Ovary (tissue), 9 donors: Measurements from ENCODE around the gene CHERP. TPM values are rescaled to one million over a fixed set of nuclear protein-coding genes. Genes with fewer than 3 reads are reported as not detected.
"Not testable (repeated sequence)": the region's sequence is repeated elsewhere in the genome, so short reads cannot be mapped to it uniquely, and the experiment has no call there.

Experiments used
- DNase-seq, 5 donors: peaks; one replicate each; pipeline ENCODE4 v3.0.0-alpha.2; 2019 to 2020
- H3K27ac ChIP-seq, 2 donors: fragments of 200-600 bp; one replicate each; pipeline versions ENCODE4 v1.5.1 to v1.8.0; 2019 to 2022
- H3K27me3 ChIP-seq: fragments of 200-600 bp; one replicate; pipeline ENCODE4 v1.8.0; 2022
- H3K36me3 ChIP-seq: fragments of 200-600 bp; sonication (generic); one replicate; pipeline ENCODE4 v1.5.1; 2019
- H3K4me1 ChIP-seq: one replicate; pipeline ENCODE4 v1.8.1; 2013; ENCODE audit warnings: mild to moderate bottlenecking, moderate library complexity; ENCODE audit not compliant: insufficient read depth
- H3K4me3 ChIP-seq: fragments of 200-600 bp; sonication (generic); one replicate; pipeline ENCODE4 v1.5.1; 2017
- H3K9me3 ChIP-seq, 2 donors: fragments of 200-600 bp in 1 of 2; sonication (generic) in 1 of 2; one replicate each; pipeline versions ENCODE4 v1.5.1 to v1.8.1; 2013 to 2019; ENCODE audit warnings: mild to moderate bottlenecking in 1 of 2, moderate library complexity in 1 of 2
- CTCF ChIP-seq, 3 donors: fragments of 450-650 bp in 2 of 3; fragments of 200-600 bp in 1 of 3; IDR thresholded peaks; one replicate each; pipeline versions ENCODE4 v1.5.1 to v1.8.0; 2016 to 2022; ENCODE audit warnings: antibody characterized with exemption in 3 of 3, mild to moderate bottlenecking in 1 of 3
- EP300 ChIP-seq: sonication (generic); formaldehyde crosslinking; IDR thresholded peaks from one replicate; pipeline ENCODE4 v1.6.1; 2017; ENCODE audit warnings: antibody characterized with exemption
- POLR2A ChIP-seq: fragments of 450-650 bp; IDR thresholded peaks from one replicate; pipeline ENCODE4 v1.6.1; 2017; ENCODE audit warnings: antibody characterized with exemption, mild to moderate bottlenecking, moderate library complexity
- WGBS, 3 donors: extraction: QIAGEN DNeasy Blood & Tissue Kit in 1 of 3; methylation state at CpG; one replicate each; pipeline versions ENCODE4 v1.1.5 to v1.1.7; 2013 to 2017; 5-methylcytosine and 5-hydroxymethylcytosine counted together
- intact Hi-C, 4 donors: fragments of 100-400 bp; cut with DNase I; formaldehyde crosslinking; loops; one replicate each; pipeline versions ENCODE4 v1.11.0 to v1.15.1; 2022 to 2023
- polyA plus RNA-seq, 2 donors: library from polyadenylated mRNA; stranded (reverse); fragments of 200-250 nt in 1 of 2; fragments of 350-450 nt in 1 of 2; fragmentation: Illumina TruSeq in 1 of 2; extraction: RNeasy Lipid Tissue Mini Kit (QIAGEN cat#74804) in 1 of 2; gene quantifications; one replicate each; pipeline ENCODE4 v1.2.3, GENCODE V29; 2013 to 2014
- total RNA-seq, 7 donors: library from RNA; depleted of rRNA in 2 of 7; stranded (reverse); fragments of >200 nt in 2 of 7; fragmentation: NEBNext Ultra II Directional in 3 of 7; extraction: Animal tissue kit (Norgen Biotek cat#: 25700) in 3 of 7; gene quantifications; one replicate each; pipeline versions ENCODE4 v1.1.0 to v1.2.4, GENCODE V29; 2016 to 2023
- donor health status: DM: no; HTN: no; CAD: no; lungs with moderate emphysema.
- donor health status: DM: no; HTN: no; CAD: no.
- donor health status: Bipolar disorder and iron deficiency.
- donor health status: DM: yes; HTN: yes; CAD: no.
- donor health status: DM: no; HTN: no; CAD: no.
- donor health status: DM: yes; HTN: yes; CAD: no.

The CHERP gene
- total and polyA plus RNA-seq, 9 donors, result 5.9 to 52.6 (median 39.7) TPM

GRCh38 chr19:16497042-16497441, 45.2 kb downstream of the CHERP start:
- DNase-seq, result peak in 1 of 5 donors; percentile 32
- 32 to 65% (median 46%) methylated on average over 12 of the region's 12 CpGs for WGBS, 3 donors
- no peaks in the 10 kb centered on the region for H3K36me3 ChIP-seq
- TF ChIP-seq POLR2A (no peak), CTCF (IDR thresholded peaks at IDR 0.05) (no peak), EP300 (no peak)
- peaks cover 6% of the 10 kb centered on the region for H3K4me1 ChIP-seq
- peak overlapping the region; percentile 78 for H3K4me3 ChIP-seq
- no peaks in the 10 kb centered on the region for H3K27me3 ChIP-seq
- H3K27ac ChIP-seq, result no peak overlapping the region
- intact Hi-C loops, result no loop called here
- H3K9me3 ChIP-seq, result no peaks in the 10 kb centered on the region

GRCh38 chr19:16496613-16496983, 45.6 kb downstream of the CHERP start:
- Histone ChIP-seq H3K4me3 (peak overlapping the region; percentile 78), H3K36me3 (no peaks in the 10 kb centered on the region), H3K9me3 (no peaks in the 10 kb centered on the region), H3K27ac (peak overlapping the region in 1 of 2 donors; percentile 5), H3K4me1 (peaks cover 6% of the 10 kb centered on the region), H3K27me3 (no peaks in the 10 kb centered on the region)
- TF ChIP-seq CTCF (IDR thresholded peaks at IDR 0.05) (no peak), POLR2A (no peak), EP300 (no peak)
- peak in 4 of 5 donors; percentile 41 to 70 (median 62) for DNase-seq
- intact Hi-C loops, result no loop called here
- WGBS, 3 donors, result 1 to 12% (median 3%) methylated on average over 16 of the region's 16 CpGs

DNA sequence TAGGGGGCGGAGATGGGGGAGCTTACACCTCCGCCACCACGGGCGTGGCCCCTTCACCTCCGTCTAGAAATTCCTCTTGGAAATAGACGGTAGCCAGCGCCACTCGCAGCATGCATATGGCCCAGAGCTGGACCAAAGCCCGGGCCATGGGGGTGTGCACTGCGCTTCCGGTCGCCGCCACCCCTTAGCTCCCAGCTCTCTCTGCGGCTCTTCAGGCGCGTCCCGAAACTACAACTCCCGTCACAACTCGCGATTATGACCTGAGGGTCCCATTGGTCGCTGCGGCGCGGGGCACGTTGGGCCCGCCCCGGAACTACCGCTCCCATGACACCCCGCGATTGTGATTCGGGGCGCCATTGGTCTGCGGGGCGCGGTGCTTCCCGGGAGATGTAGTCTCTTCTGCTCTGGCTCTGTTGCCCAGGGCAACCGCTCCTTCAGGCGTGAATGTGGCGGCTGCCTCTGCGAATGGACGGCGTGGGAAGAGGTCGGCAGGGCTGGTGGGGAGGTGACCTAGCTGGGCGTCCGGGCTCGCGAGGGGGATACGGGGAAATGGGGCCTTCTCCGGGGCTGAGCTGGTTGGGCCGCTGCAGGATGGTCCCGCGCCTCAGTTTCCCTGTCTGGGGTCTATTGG, 46.1 kb downstream of the CHERP start, which contains the start of the genes C19orf44 and CALR3:
C19orf44 (plus strand) TSS at position 413 of the 631 bp plus-strand sequence. CDS start 4,399 bp downstream, outside the sequence.
CALR3 (minus strand) TSS at position 186 of the 631 bp plus-strand sequence; CDS start at position 148, 38 bp downstream.
- no peaks in the 10 kb centered on the region for H3K36me3 ChIP-seq

DNA sequence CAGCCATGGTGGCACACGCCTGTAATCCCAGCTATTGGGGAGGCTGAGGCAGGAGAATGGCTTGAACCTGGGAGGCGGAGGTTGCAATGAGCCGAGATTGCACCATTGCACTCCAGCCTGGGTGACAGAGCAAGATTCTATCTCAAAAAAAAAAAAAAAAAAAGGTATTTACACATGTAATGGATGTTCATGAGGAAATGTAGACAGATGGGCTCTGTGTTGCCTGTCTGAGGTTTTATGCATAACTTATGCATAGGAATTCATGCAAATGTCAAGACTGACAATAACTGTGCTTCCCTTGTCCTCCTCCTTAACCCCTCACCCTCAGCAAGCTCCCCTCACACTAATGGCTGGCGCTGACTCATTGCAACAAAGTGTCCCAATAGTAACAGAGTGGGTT, 55.8 kb downstream of the CHERP start:
- H3K27me3 ChIP-seq, H3K36me3 ChIP-seq, H3K4me3 ChIP-seq, DNase-seq, H3K27ac ChIP-seq, H3K4me1 ChIP-seq, H3K9me3 ChIP-seq, intact Hi-C loops: not testable (repeated sequence)
- WGBS, 3 donors, result 89 to 94% (median 93%) methylated on average over 4 of the region's 4 CpGs

More for the DNA sequence above, 46.1 kb downstream of the CHERP start, which contains the start of the genes C19orf44 and CALR3:
- Histone ChIP-seq H3K27ac (peak within 1 kb of the TSS in 1 of 2 donors; percentile 5), H3K4me3 (peak within 1 kb of the TSS; percentile 78), H3K4me1 (peaks cover 6% of the 10 kb centered on the region), H3K27me3 (no peaks in the 10 kb centered on the region), H3K9me3 (no peaks in the 10 kb centered on the region)
- TF ChIP-seq CTCF (IDR thresholded peaks at IDR 0.05), result peak in 2 of 3 donors; percentile 38 to 51
- no peak for TF ChIP-seq POLR2A
- intact Hi-C loops, result no loop called here
- peak; percentile 97 to 99 (median 98) for DNase-seq
- WGBS, 3 donors, result 0 to 1% (median 0%) methylated on average over 50 to 52 of the region's 52 CpGs

- 76 to 93% (median 90%) methylated on average over 7 of the region's 7 CpGs for WGBS, 3 donors
- intact Hi-C loops, result no loop called here
- Histone ChIP-seq H3K36me3 (no peaks in the 10 kb centered on the region), H3K4me3 (no peak overlapping the region), H3K27me3 (no peaks in the 10 kb centered on the region), H3K9me3 (no peaks in the 10 kb centered on the region), H3K4me1 (no peaks in the 10 kb centered on the region), H3K27ac (no peak overlapping the region)
- DNase-seq, result no peak
- no peak for TF ChIP-seq POLR2A
- no peak for TF ChIP-seq CTCF (IDR thresholded peaks at IDR 0.05)
- no peak for TF ChIP-seq EP300
These were observed 59.5 kb downstream of the CHERP start for GRCh38 chr19:16482745-16483144.
